Measurements from ENCODE around the gene PPM1H.
"Not testable (repeated sequence)": the region's sequence is repeated elsewhere in the genome, so short reads cannot be mapped to it uniquely, and the experiment has no call there.

PPM1H gene

GRCh38 chr12:62943779-62944395 lies 8.9 kb upstream of the PPM1H start:
- DNase-seq: no peak

DNA sequence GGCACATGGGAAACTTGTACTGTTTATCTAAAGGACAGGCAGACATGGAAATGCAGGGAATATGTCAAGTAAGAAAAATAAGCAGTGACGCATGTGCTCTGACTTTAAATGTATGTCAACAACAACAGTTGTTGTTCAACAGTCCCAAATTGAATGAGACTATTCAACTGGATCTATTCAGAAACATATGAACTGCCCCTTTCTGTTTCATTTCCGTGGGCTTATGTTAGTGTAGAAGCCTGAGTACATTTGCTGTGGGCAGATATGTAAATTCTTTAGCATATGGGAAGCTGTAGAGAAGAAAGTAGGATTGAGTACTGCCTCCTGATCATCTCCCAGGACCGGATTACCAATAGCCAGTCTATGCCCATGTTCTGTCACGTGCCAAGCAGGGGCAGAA lies 7.4 kb upstream of the PPM1H start:
- not testable (repeated sequence) for DNase-seq

DNA sequence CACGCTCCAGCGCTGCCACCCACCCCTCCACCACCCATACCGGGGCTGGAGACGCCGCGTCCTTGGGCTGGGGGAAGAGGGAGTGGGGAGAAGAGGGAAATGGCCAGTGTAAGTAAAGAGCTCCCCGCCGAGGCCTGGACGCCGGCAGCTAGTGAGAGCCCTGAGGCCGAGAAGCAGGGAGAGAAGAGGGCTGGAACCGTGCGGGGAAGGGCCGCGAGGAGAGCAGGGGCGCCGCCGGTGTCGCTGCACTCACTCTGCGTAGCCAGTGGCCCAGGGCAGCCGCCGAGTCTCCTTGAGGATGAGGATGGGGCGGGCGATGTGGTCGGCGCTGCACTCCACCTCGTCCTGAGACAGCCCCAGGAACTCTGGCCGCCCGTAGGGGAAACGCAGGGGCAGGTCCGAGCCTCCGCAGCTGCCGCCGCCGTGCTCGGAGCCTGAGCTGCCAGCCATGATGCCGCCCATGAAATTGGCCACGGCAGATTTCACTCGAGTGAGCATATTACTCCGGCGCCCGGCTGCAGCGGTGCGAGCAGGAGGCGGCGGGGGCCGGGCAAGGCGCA lies 631 bp downstream of the PPM1H start:
- DNase-seq: no peak

DNA sequence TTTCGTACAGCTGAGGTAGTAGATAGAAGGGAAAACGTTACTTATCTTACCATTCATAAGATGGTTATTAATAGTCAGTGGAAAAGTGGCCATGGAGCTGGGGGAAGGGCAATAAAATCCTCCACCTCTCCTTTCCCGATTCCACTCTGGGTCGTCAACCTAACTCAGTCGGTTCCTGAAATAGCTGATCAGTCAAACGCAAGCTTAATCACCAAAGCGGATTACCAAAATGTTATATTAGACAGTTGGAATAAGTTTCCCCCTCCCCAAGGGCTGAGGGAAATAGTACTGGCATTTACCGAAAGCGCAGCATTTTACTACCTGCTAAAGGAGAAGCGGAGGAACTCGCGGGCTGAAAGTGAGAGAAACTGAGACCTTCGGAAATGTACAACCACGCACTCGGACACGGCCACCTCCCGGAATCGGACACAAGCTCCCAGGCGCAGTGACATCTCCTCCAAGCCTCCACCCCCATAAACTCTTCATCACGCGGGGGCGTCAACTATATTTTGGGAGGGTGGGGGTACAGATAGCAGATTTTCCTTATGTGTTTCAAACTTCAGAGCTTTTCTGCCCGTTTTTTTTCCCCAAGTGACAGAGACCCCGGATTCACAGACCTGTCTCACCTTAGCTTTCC lies 1.2 kb downstream of the PPM1H start:
- DNase-seq: no peak

DNA sequence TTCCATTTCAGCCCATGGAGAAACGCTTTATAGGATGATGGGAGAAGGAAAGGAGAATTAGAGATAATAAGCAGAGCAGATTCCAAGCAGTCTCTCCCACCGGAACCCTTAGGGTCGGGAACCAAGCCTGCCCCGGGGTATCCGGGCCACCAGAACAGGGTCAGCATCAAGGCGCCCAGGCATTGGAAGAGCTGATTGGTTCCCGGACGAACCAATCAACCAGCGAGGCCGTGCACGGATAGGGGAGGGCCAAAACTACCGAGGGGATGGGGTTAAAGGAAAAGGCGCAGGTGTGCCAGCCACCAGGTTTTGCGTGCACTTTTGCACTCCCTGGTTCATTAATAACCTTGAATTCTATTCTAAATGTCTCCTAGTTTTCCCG lies 1.7 kb downstream of the PPM1H start:
- DNase-seq: no peak

DNA sequence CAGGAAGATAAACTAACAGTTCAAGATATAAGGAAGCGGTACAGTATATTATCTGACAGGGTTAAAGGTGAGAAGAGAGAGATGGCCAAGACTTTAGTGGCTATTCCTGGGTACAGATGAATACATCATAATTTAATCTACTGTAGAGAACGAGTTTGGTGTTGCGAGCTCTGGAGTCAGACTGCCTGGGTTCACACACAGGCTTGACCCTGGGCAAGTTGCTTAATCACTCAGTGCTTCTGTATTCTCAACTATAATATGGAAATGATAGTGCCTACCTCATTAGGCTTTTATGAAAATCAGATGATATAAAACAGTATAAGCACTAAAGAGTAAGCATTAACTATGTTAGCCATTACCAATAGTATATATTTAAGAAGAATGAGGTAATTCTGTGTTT lies 3.5 kb downstream of the PPM1H start:
- DNase-seq: no peak

- no peak for DNase-seq
Measured at GRCh38 chr12:62930546-62931425, 4.2 kb downstream of the PPM1H start.

GRCh38 chr12:62928632-62929031 lies 6.3 kb downstream of the PPM1H start:
- no peak for DNase-seq

GRCh38 chr12:62925680-62926079 lies 9.3 kb downstream of the PPM1H start:
- no peak for DNase-seq

- no peak for DNase-seq
Measured at GRCh38 chr12:62924084-62924483, 10.9 kb downstream of the PPM1H start.

GRCh38 chr12:62922539-62922938 lies 12.4 kb downstream of the PPM1H start:
- no peak for DNase-seq

- DNase-seq: no peak
Measured at GRCh38 chr12:62919838-62920237, 15.1 kb downstream of the PPM1H start.

- no peak for DNase-seq
Measured at GRCh38 chr12:62917926-62918325, 17.0 kb downstream of the PPM1H start.

GRCh38 chr12:62916632-62917425 lies 18.1 kb downstream of the PPM1H start:
- no peak for DNase-seq

DNA sequence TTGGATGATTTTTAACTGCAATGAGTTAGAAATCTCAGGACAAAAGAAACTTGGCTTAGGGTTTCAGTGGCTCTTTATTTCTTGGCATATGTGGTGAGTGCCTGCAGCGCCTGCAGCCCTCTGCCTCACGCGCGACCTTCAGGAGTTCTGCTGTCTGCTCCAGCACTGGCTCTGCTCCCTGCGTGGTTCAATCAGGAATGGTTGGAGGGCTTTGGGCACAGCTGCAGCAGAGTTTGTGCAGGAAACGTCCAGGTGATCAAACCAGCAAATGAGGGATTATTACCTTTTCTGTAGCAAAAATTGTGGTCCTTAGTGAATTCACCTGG lies 19.8 kb downstream of the PPM1H start:
- no peak for DNase-seq

GRCh38 chr12:62914443-62915203 lies 20.3 kb downstream of the PPM1H start:
- DNase-seq: no peak

GRCh38 chr12:62913380-62913779 lies 21.6 kb downstream of the PPM1H start:
- no peak for DNase-seq

- no peak for DNase-seq
Measured at GRCh38 chr12:62912644-62913043, 22.3 kb downstream of the PPM1H start.

DNA sequence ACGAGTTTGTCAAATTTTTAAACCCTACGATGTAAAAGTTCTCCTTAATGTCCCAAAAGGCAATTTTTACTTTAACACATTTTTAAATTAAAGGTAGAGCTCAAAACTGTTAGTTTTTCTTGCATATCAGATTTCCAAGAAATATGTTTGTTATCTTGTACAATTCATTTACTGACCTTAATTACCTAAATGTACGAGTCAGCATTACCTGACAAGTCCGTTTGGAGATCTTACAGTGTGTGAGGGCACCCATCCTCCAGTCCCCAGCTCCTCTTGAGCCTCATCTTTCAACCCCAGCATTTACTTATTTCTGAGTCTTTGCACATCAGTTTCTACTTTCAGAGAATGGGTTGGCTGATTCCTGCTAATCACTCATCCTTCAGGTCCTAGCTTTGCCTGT lies 23.7 kb downstream of the PPM1H start:
- no peak for DNase-seq

GRCh38 chr12:62910549-62911169 lies 24.3 kb downstream of the PPM1H start:
- DNase-seq: no peak

- no peak for DNase-seq
Measured at GRCh38 chr12:62909340-62909739, 25.6 kb downstream of the PPM1H start.

DNA sequence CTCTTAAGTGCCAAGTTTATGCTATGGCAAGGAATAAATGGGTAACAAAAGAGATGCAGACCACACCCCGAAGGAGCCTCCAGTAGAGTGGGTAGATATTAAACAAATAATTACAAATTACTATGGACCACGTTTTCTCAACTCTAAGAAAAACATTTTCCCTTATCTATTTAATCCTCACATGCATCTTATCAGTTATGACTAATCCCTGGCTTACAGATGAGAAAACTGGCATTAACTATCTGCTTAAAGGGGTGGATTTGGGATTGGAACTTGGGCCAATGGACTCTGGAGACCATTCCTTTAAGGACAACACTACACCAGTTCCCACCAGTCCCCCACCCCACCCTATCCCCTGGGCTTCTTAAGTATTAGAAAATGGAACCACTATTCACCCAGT lies 26.3 kb downstream of the PPM1H start:
- DNase-seq: no peak
